Smooth muscle cell (in vitro differentiated cells): Measurements from ENCODE around the gene KIFAP3. TPM values are rescaled to one million over a fixed set of nuclear protein-coding genes. Genes with fewer than 3 reads are reported as not detected.
"Not testable (repeated sequence)": the region's sequence is repeated elsewhere in the genome, so short reads cannot be mapped to it uniquely, and the experiment has no call there.

Experiments
- DNase-seq: peaks from one replicate; lab custom pipeline; 2025; ENCODE audit not compliant: unreplicated experiment; lab: John Stamatoyannopoulos, UW
- H2AFZ ChIP-seq: fragments of 200-600 bp; sonication (generic); 2 replicates; pipeline ENCODE4 v1.6.0; 2016; ENCODE audit warnings: antibody characterized with exemption, low read depth, mild to moderate bottlenecking
- H3F3A ChIP-seq: fragments of 200-600 bp; sonication (generic); 2 replicates; pipeline ENCODE4 v1.6.0; 2017; ENCODE audit warnings: antibody characterized with exemption, low read depth
- H3K27ac ChIP-seq: fragments of 200-600 bp; sonication (generic); 2 replicates; pipeline ENCODE4 v1.5.1; 2016; ENCODE audit warnings: low read depth, mild to moderate bottlenecking
- H3K27me3 ChIP-seq: fragments of 200-600 bp; sonication (generic); 2 replicates; pipeline ENCODE4 v1.6.1; 2016; ENCODE audit warnings: low read depth, mild to moderate bottlenecking
- H3K36me3 ChIP-seq: fragments of 200-600 bp; sonication (generic); 2 replicates; pipeline ENCODE4 v1.5.1; 2016; ENCODE audit warnings: low read depth
- H3K4me1 ChIP-seq: fragments of 200-600 bp; sonication (generic); 2 replicates; pipeline ENCODE4 v1.5.1; 2016; ENCODE audit warnings: low read depth
- H3K4me2 ChIP-seq: fragments of 200-600 bp; sonication (generic); 2 replicates; pipeline ENCODE4 v1.6.0; 2016; ENCODE audit warnings: mild to moderate bottlenecking
- H3K4me3 ChIP-seq: fragments of 200-600 bp; sonication (generic); 2 replicates; pipeline ENCODE4 v1.5.1; 2016; ENCODE audit warnings: mild to moderate bottlenecking
- H3K79me2 ChIP-seq: fragments of 200-600 bp; sonication (generic); 2 replicates; pipeline ENCODE4 v1.6.0; 2016; ENCODE audit warnings: low read depth, mild to moderate bottlenecking
- H3K9ac ChIP-seq: fragments of 200-600 bp; sonication (generic); 2 replicates; pipeline ENCODE4 v1.6.0; 2016; ENCODE audit warnings: low read depth
- H3K9me3 ChIP-seq: fragments of 200-600 bp; sonication (generic); replicated peaks from 2 replicates; pipeline ENCODE4 v1.5.1; 2016; ENCODE audit warnings: low read depth
- H4K20me1 ChIP-seq: fragments of 200-600 bp; sonication (generic); 2 replicates; pipeline ENCODE4 v1.6.0; 2016; ENCODE audit warnings: low read depth
- CTCF ChIP-seq: fragments of 200-600 bp; sonication (generic); IDR thresholded peaks from 2 replicates; pipeline ENCODE4 v1.5.1; 2017; ENCODE audit warnings: borderline replicate concordance, mild to moderate bottlenecking, antibody characterized with exemption; ENCODE audit not compliant: insufficient read depth, poor library complexity, severe bottlenecking
- WGBS: methylation state at CpG from one replicate; pipeline ENCODE4 v1.1.7; 2016; ENCODE audit warnings: low lambda C conversion rate; 5-methylcytosine and 5-hydroxymethylcytosine counted together
- polyA plus RNA-seq: library from polyadenylated mRNA; unstranded; fragments of >200 nt; fragmentation: Nextera tagmentation; extraction: Ambion mirVana; gene quantifications from 2 replicates; pipeline ENCODE4 v1.2.1, GENCODE V29; 2016
- total RNA-seq: library from RNA; depleted of rRNA; stranded (reverse); fragments of >200 nt; gene quantifications from 2 replicates; pipeline ENCODE4 v1.2.3, GENCODE V29; 2014

KIFAP3 gene
- total RNA-seq (55.3 and 56.0 TPM in 2 replicates), polyA plus RNA-seq (29.3 and 37.1 TPM in 2 replicates)

DNA sequence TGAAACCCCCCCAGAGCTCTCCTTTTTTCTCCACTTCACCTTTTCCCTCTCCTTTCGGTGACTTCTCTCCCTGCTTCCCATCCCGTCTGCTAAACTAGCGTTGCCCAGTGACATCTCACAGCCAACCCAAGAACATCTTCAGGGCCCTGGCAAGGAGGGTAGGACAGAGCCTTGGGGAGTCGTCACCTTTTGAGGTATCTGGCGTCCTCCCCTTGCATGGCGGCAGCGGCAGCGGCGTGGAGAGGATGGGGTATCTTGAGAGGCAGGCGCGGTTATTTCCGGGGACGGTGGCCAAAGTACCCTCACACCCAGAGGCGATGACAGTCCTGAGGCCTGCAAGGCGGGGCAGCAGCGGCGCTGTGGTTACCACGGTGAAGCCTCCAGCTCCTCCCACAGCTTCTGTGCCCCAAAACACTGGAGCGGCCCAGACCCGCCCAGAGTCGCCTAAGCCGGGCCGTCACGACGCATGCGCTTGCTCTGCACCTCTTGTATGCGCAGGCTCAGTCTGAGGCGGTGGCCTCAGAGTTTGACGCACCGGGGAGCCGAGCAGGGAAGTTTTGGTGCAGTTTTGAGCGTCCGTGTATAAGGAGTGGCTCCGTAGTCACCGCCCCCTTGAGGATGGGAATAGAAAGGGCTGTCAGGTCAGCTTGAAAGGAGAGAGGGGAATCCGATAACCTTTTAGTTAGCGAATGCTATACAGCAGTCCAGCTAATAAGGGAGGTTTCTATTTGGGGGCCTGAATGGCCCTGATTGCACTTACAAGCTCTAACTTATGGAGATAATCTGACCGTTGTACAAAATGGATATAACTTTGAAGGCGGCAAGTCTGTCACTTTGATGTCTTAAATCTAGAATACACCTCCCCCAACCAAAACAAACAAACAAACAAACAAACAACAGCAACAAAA, at the start of gene KIFAP3:
TSS of gene KIFAP3 (minus strand) at position 446 of the 908 bp plus-strand sequence. CDS start at position 218, 228 bp downstream.
- peaks cover 14% of the 10 kb centered on the region for H3K4me1 ChIP-seq
- H3K27ac ChIP-seq = peak within 1 kb of the TSS; percentile 71
- peak within 1 kb of the TSS; percentile 66 for H3K4me3 ChIP-seq
- peak; percentile 38 for TF ChIP-seq CTCF
- H3K9ac ChIP-seq = peak within 1 kb of the TSS; percentile 64
- no peaks in the 10 kb centered on the region for H3F3A ChIP-seq
- H3K79me2 ChIP-seq = peaks cover 48% of the 10 kb centered on the region
- peak within 1 kb of the TSS; percentile 95 for H2AFZ ChIP-seq
- peaks cover 5% of the 10 kb centered on the region for H3K36me3 ChIP-seq
- DNase-seq = peak; percentile 88
- H3K9me3 ChIP-seq = peaks cover 12% of the 10 kb centered on the region
- 1% methylated on average over 39 of the region's 39 CpGs for WGBS
- H4K20me1 ChIP-seq = no peaks in the 10 kb centered on the region
- H3K4me2 ChIP-seq = peak within 1 kb of the TSS; percentile 90
- no peaks in the 10 kb centered on the region for H3K27me3 ChIP-seq

DNA sequence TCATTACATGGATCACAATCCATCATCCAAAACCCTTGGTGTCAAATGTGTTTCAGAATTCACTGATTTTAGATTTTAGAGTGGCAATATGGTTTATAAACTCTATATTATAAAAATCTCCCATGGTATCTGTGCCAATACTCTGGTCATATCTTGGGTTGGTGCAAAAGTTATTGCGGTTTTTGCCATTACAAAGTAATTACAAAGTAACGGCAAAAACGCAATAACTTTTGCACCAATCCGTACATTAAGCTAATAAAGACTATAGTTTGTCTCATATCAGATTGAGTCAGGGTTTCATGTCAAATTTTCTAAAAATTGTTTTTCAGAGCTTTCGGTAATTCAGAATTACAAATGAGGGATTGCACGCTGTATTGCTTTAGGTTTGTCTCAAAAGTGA, 47.9 kb upstream of the KIFAP3 start:
- no peak overlapping the region for H3K9ac ChIP-seq
- no peak overlapping the region for H3K4me2 ChIP-seq
- no peaks in the 10 kb centered on the region for H3K36me3 ChIP-seq
- no peak overlapping the region for H3K4me3 ChIP-seq
- peaks cover 9% of the 10 kb centered on the region for H3K4me1 ChIP-seq
- no peaks in the 10 kb centered on the region for H3K79me2 ChIP-seq
- WGBS = 97% methylated on average over 6 of the region's 6 CpGs
- no peak for DNase-seq
- H3F3A ChIP-seq = peaks cover under 1% of the 10 kb centered on the region
- no peaks in the 10 kb centered on the region for H3K9me3 ChIP-seq
- no peak overlapping the region for H3K27ac ChIP-seq
- H3K27me3 ChIP-seq = no peaks in the 10 kb centered on the region
- no peak overlapping the region for H2AFZ ChIP-seq
- no peak for TF ChIP-seq CTCF
- H4K20me1 ChIP-seq = no peaks in the 10 kb centered on the region

- WGBS = 68% methylated on average over 2 of the region's 2 CpGs
- Histone ChIP-seq H3K4me2 (no peak overlapping the region), H3K4me1 (no peaks in the 10 kb centered on the region), H3K9me3 (no peaks in the 10 kb centered on the region), H4K20me1 (no peaks in the 10 kb centered on the region), H3K36me3 (no peaks in the 10 kb centered on the region), H2AFZ (no peak overlapping the region), H3K9ac (no peak overlapping the region), H3K27me3 (no peaks in the 10 kb centered on the region), H3K27ac (no peak overlapping the region), H3K4me3 (no peak overlapping the region), H3F3A (no peaks in the 10 kb centered on the region), H3K79me2 (no peaks in the 10 kb centered on the region)
- no peak for TF ChIP-seq CTCF
- DNase-seq = no peak
Observed at GRCh38 chr1:170114906-170115305, 40.4 kb upstream of the KIFAP3 start.

DNA sequence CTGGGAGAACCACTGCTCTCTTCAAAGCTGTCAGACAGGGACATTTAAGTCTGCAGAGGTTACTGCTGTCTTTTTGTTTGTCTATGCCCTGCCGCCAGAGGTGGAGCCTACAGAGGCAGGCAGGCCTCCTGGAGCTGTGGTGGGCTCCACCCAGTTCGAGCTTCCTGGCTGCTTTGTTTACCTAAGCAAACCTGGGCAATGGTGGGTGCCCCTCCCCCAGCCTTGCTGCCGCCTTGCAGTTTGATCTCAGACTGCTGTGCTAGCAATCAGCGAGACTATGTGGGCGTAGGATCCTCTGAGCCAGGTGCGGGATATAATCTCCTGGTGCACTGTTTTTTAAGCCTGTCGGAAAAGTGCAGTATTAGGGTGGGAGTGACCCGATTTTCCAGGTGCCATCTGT, 38.6 kb upstream of the KIFAP3 start:
- not testable (repeated sequence) for H3K9ac ChIP-seq, H3K27me3 ChIP-seq, H3K9me3 ChIP-seq, H3K4me2 ChIP-seq, H4K20me1 ChIP-seq, H3K79me2 ChIP-seq, H3K4me1 ChIP-seq, H2AFZ ChIP-seq, H3K4me3 ChIP-seq, H3F3A ChIP-seq, H3K27ac ChIP-seq, DNase-seq, H3K36me3 ChIP-seq
- WGBS = 83% methylated on average over 8 of the region's 8 CpGs
